ENCODE measurements around the gene TOMM7.

- no peak for TF ChIP-seq EZH2 (IDR thresholded peaks at IDR 0.05; ENCODE audit: low read length)
- peak in 1 of 3 experiments; percentile 38 for TF ChIP-seq CTCF (optimal IDR thresholded peaks at IDR 0.05 in 1 of 3, IDR thresholded peaks at IDR 0.05 in 1 of 3, conservative IDR thresholded peaks at IDR 0.05 in 1 of 3; ENCODE audit: extremely low read depth in 1 of 3, insufficient read depth in 2 of 3, low read length in 3 of 3)
These were observed 31.8 kb upstream of the TOMM7 start for GRCh38 chr7:22854158-22855048.
